ENCODE results near the gene ZER1. TPM values are rescaled to one million over a fixed set of nuclear protein-coding genes. Genes with fewer than 3 reads are reported as not detected.

The ZER1 gene
- total and polyA plus RNA-seq, 2 of the 4 experiments (the other 2 are of a cell fraction), result 7.7 to 34.9 TPM

- no peak overlapping the region for H2BK20ac ChIP-seq (ENCODE audit: low read depth, low read length)
- H3K27me3 ChIP-seq (ENCODE audit: control insufficient read depth, insufficient read depth, low read length), result no peaks in the 10 kb centered on the region
- BruUV-seq (replicated peaks), result no TSS peak
- H3K14ac ChIP-seq (replicated peaks; ENCODE audit: low read depth, low read length), result 0 out of 2 replicates have a peak overlapping the region, but pooled peaks have one; percentile 59
- intact Hi-C loops (cut with micrococcal nuclease) (no loop called here), dilution Hi-C loops (cut with HindIII; ENCODE audit: low sequenced_read_pairs, unreplicated experiment) (no loop called here), in situ Hi-C loops (cut with MboI; ENCODE audit: low sequenced_read_pairs) (no loop called here)
- H3K56ac ChIP-seq (ENCODE audit: extremely low read depth, insufficient read depth, low read length), result no peak overlapping the region
- no peak for DNase-seq
- H3K4me2 ChIP-seq (ENCODE audit: low read depth, low read length), result peak overlapping the region; percentile 93
- H3K4me3 ChIP-seq (ENCODE audit: insufficient read depth, low read depth, low read length), result peak overlapping the region; percentile 59
- peak overlapping the region; percentile 8; the same call in 1 of the 2 replicates for H3K27ac ChIP-seq (ENCODE audit: insufficient read depth, low read length)
- peak; percentile 43 for ATAC-seq (ENCODE audit: low read depth)
- H2BK15ac ChIP-seq (ENCODE audit: low read depth, low read length), result no peak overlapping the region
- H3K18ac ChIP-seq (ENCODE audit: low read depth, low read length), result no peak overlapping the region
- H3K9me3 ChIP-seq (ENCODE audit: control insufficient read depth, insufficient read depth, low read length), result no peaks in the 10 kb centered on the region
- H3K79me1 ChIP-seq (ENCODE audit: low read depth in 1 of 2, low read length in 2 of 2), result peaks cover 0 to 15% of the 10 kb centered on the region in 2 experiments; a peak in 3 of 4 replicates
- no peak overlapping the region for H4K91ac ChIP-seq (ENCODE audit: insufficient read depth, low read depth, low read length)
- H3K4me1 ChIP-seq (ENCODE audit: control insufficient read depth, insufficient read depth, low read length), result peaks cover 4% of the 10 kb centered on the region; the same call in 1 of the 2 replicates
- CTCF ChIA-PET, result interaction anchor here (1.1 to 2.1 kb wide), 9 partner anchors 8 to 169 kb away, joined by 3 to 11 read pairs (median 5); partner anchors contain the start of gene SPOUT1
- peak overlapping the region; percentile 70 for H3K23ac ChIP-seq (ENCODE audit: low read depth, low read length)
- H2AFZ ChIP-seq (replicated peaks; ENCODE audit: low read length, poor library complexity), result peak overlapping the region; percentile 94
- no peak overlapping the region for H2BK120ac ChIP-seq (ENCODE audit: low read depth, low read length)
- TF ChIP-seq CEBPB (IDR thresholded peaks at IDR 0.05; ENCODE audit: low read depth, low read length), result no peak
- TF ChIP-seq ELK1 (IDR thresholded peaks at IDR 0.05; ENCODE audit: borderline replicate concordance, low read depth, low read length), result no peak
- peaks cover 14% of the 10 kb centered on the region for H4K20me1 ChIP-seq (ENCODE audit: insufficient read depth, low read length)
- WGBS, 2 experiments (ENCODE audit: extremely low coverage in 2 of 2, insufficient read length in 1 of 2), result 5% methylated on average over 67 of the region's 90 CpGs; no CpG with 5 or more reads in 1 of the 2 experiments
- peaks cover 20% of the 10 kb centered on the region for H3K36me3 ChIP-seq (ENCODE audit: control insufficient read depth, insufficient read depth, low read length)
- H2AK9ac ChIP-seq (replicated peaks; ENCODE audit: low read depth, low read length, poor library complexity), result peak overlapping the region; percentile 80
- POLR2A ChIA-PET (ENCODE audit: unreplicated experiment), result no interaction called here
- peaks cover 9% of the 10 kb centered on the region; the same call in 1 of the 2 replicates for H3K9me1 ChIP-seq (ENCODE audit: insufficient read depth, low read length)
- peak overlapping the region; percentile 46 for H3K9ac ChIP-seq (ENCODE audit: low read depth, low read length)
- H4K8ac ChIP-seq (ENCODE audit: low read depth in 2 of 2, low read length in 2 of 2), result peak overlapping the region in 1 of 2 experiments; percentile 46; a peak in 1 of 4 replicates
- H3K4ac ChIP-seq (ENCODE audit: low read depth, low read length), result 0 out of 2 replicates have a peak overlapping the region, but pooled peaks have one; percentile 47
- H2AK5ac ChIP-seq (ENCODE audit: low read depth, low read length), result peak overlapping the region; percentile 83
- no peak overlapping the region for H4K5ac ChIP-seq (ENCODE audit: low read depth, low read length)
- no peak overlapping the region for H2BK5ac ChIP-seq (ENCODE audit: low read depth, low read length, poor library complexity, severe bottlenecking)
Observed at GRCh38 chr9:128818839-128819715, 47.4 kb upstream of the ZER1 start.
